ENCODE measurements around the gene PIBF1.
"Not testable (repeated sequence)": the region's sequence is repeated elsewhere in the genome, so short reads cannot be mapped to it uniquely, and the experiment has no call there.

The PIBF1 gene

DNA sequence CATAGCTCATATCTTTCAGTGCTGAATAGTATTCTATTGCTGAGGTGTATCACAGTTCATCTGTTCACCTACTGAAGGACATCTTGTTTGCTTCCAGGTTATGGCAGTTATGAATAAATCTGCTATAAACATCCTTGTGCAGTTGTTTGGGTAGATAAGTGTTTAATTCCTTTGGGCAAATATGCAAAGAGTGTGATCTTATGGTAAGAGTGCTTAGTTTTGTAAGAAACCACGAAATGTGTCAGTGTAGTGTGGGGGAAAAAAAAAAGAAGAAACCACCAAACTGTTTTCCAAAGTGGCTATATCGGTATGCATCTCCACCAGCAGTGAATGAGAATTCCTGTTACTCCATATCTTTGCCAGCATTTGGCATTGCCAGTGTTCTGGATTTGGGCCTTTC, 93.3 kb downstream of the PIBF1 start:
- TF ChIP-seq, protein P1, sequence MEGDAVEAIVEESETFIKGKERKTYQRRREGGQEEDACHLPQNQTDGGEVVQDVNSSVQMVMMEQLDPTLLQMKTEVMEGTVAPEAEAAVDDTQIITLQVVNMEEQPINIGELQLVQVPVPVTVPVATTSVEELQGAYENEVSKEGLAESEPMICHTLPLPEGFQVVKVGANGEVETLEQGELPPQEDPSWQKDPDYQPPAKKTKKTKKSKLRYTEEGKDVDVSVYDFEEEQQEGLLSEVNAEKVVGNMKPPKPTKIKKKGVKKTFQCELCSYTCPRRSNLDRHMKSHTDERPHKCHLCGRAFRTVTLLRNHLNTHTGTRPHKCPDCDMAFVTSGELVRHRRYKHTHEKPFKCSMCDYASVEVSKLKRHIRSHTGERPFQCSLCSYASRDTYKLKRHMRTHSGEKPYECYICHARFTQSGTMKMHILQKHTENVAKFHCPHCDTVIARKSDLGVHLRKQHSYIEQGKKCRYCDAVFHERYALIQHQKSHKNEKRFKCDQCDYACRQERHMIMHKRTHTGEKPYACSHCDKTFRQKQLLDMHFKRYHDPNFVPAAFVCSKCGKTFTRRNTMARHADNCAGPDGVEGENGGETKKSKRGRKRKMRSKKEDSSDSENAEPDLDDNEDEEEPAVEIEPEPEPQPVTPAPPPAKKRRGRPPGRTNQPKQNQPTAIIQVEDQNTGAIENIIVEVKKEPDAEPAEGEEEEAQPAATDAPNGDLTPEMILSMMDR (IDR thresholded peaks at IDR 0.05; ENCODE audit: borderline replicate concordance, insufficient read depth, low read depth, low read length), result no peak
- no peak overlapping the region for H3K4me3 ChIP-seq (ENCODE audit: low read depth, low read length)

DNA sequence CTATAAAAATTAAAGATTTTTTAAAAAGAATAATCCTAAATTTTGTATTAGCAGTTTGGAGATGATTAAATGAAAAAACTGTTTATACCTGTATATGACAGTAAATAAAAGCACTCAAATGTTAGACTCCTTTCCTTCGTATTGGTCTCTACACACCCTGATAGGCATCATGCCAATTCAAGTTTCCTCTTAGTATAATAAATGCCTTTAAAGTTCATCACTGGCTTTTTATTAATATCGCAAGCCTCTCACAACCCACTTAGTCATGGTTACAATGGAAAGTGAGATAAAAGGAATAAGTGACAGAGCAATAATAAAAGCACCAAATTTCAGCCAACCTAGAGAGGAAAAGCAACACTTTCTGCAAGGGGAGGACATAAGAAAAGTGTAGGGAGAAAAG, 102.2 kb downstream of the PIBF1 start:
- H3K4me3 ChIP-seq (ENCODE audit: low read depth, low read length), result no peak overlapping the region
- TF ChIP-seq, protein P1 (IDR thresholded peaks at IDR 0.05; ENCODE audit: borderline replicate concordance, insufficient read depth, low read depth, low read length), result no peak

DNA sequence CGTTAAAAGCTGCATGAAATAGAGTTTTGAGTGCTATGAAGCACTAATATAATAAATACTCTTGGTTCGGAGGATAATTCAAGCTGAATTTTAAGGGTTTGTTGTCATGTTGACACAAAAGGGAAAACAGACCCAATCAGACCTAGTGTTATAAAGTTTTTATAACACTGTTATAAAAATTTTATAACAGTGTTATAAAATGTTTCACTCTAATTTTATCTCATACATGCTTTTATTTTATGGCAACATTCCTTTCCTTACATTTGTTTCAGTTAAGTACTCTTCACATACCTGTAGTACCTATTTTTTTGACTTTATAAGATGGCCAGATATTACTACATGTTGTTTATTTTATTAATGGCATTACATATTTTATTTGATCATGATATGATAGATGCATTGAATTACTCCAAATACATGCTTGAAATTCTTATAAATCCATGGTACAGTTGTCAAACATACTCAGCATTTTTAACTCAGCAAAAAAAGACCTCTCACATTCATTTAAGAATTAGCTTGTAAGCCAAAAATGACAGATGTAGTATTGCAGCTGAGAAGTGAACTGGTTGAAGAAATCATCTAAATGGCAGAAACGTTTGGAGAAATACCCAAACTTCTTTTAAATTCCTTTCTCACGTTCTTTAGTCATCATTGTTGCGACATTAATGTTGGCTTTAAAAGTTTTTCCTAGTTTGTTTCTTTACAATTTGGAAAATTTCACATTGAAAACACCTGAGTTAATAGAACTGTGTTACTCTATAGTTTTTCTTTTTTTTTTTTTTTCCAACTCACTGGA, 104.5 kb downstream of the PIBF1 start:
- TF ChIP-seq, protein P1 (IDR thresholded peaks at IDR 0.05; ENCODE audit: borderline replicate concordance, insufficient read depth, low read depth, low read length), result no peak
- H3K4me3 ChIP-seq (ENCODE audit: low read depth, low read length), result no peak overlapping the region

DNA sequence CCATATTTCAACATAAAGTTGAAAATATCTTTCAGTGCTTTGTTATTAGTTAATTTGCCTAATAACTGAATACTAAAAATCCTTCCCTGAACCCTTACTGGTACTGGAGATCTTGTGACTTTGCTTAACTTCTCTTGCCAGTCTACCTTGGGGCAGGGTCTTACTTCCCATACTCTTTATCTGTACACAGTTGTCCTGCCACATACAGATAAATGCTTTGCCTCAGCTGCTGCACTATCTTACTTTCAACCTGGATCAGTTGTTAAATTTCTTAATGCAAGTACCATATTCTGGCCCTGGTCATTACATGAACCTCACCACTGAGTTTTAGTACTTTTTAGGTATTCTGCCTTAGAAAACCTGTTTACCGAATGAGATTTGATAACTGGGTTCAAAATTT, 107.6 kb downstream of the PIBF1 start:
- H3K4me3 ChIP-seq (ENCODE audit: low read depth, low read length), result no peak overlapping the region
- TF ChIP-seq, protein P1 (IDR thresholded peaks at IDR 0.05; ENCODE audit: borderline replicate concordance, insufficient read depth, low read depth, low read length), result no peak

DNA sequence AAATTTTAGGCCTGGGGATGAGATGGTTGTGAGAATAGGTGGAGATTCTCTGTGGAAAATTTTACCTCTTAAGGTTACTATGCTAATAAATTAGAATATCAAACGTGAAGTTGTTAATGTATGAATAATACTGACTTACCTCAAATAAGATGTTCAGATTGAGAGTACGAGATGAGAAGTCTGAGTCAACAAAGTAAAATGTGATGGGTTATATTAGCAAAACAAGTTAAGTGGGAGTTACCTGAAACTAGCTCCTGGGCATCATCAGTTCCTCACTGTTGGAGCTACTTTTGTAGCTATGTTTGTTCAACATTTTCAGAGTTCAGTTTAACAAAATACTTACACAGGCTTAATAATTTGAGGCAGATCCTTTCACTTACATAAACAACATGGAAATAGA, 108.6 kb downstream of the PIBF1 start:
- TF ChIP-seq, protein P1 (IDR thresholded peaks at IDR 0.05; ENCODE audit: borderline replicate concordance, insufficient read depth, low read depth, low read length), result no peak
- H3K4me3 ChIP-seq (ENCODE audit: low read depth, low read length), result no peak overlapping the region

DNA sequence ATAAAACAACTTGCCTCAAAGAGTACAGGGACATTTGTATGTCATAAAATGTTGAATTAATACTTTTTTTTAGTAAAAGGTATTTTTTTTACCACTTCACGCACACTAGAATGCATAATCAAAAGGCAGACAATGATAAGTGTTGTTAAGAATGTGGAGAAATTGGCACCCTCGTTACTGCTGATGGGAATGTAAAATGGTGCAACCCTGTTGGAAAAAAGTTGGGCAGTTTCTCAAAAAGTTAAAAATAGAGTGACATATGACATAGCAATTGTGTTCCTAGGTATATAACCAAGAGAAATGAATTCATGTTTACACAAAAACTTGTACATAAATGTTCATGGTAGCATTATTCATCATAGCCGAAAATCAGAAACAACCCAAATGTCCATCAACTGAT, 109.5 kb downstream of the PIBF1 start:
- TF ChIP-seq, protein P1 (IDR thresholded peaks at IDR 0.05; ENCODE audit: borderline replicate concordance, insufficient read depth, low read depth, low read length), result no peak
- H3K4me3 ChIP-seq (ENCODE audit: low read depth, low read length), result no peak overlapping the region

DNA sequence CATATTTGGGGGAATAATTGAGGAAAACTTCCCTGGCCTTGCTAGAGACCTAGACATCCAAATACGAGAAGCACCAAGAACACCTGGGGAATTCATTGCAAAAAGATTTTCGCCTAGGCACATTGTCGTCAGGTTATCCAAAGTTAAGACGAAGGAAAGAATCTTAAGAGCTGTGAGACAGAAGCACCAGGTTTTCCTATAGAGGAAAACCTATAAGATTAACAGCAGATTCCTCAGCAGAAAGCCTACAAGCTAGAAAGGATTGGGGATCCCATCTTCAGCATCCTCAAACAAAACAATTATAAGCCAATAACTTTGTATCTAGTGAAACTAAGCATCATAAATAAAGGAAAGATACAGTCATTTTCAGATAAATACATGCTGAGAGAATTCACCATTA, 114.9 kb downstream of the PIBF1 start:
- no peak overlapping the region for H3K4me3 ChIP-seq (ENCODE audit: low read depth, low read length)
- TF ChIP-seq, protein P1 (IDR thresholded peaks at IDR 0.05; ENCODE audit: borderline replicate concordance, insufficient read depth, low read depth, low read length), result no peak

DNA sequence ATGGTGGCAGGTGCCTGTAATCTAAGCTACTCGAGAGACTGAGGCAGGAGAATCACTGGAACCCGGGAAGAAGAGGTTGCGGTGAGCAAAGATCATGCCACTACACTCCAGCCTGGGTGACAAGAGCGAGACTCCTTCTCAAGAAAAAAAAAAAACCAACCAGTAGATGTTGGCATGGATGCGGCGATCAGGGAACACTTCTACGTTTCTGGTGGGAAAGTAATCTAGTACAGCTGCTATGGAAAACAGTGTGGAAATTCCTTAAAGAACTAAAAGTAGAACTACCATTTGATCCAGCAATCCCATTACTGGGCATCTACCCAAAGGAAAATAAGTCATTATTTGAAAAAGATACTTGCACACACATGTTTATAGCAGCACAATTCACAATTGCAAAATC, 119.6 kb downstream of the PIBF1 start:
- not testable (repeated sequence) for H3K4me3 ChIP-seq (ENCODE audit: low read depth, low read length)

Measured in GM12875 (cell line).